IPS-NIHi7 (cell line): ENCODE results near the gene TESMIN.

Experiments used
- DNase-seq: peaks from one replicate; pipeline ENCODE4 v3.0.0; 2012; ENCODE audit warnings: mixed read lengths; ENCODE audit errors: extremely low spot score

Gene TESMIN

DNA sequence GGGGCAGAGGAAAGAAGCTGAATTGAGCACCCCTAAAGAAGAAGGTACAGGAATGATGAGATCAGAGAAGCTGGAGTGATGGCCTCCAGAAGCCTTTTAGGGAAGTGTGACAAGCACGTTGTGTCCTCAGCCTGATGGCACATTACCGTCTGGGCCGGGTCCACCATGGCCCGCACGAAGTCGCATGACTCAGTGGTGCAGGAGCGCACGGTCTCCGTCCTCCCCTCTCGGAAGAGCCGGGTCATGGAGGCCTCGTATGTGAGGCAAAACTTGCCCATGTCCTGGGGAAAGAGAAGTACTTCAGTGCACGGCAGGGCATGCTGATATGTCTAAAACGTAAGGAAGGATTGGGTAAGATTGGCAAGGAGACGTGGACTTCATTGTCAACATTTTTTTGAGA, 11.2 kb upstream of the TESMIN start:
- no peak for DNase-seq

GRCh38 chr11:68761801-68762200, 10.5 kb upstream of the TESMIN start:
- no peak for DNase-seq

DNA sequence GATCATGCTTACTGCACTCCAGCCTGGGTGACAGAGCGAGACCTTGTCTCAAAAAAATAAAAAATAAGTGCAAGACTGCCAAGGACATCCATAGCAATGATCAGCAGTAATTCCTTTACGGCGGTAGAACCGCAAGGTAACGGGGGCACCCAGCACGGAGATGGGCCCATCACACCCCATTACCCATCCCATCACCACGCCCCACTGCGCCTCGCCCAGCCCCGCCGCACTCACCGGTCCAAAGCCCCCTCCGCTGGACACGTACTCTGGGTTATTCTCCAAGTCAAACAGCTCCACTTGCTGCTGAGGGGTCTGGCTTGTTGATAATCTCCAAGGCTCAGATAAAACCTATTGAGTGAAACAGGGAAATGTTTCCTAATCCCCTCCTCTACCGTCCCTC, 8.7 kb upstream of the TESMIN start:
- DNase-seq, result no peak

DNA sequence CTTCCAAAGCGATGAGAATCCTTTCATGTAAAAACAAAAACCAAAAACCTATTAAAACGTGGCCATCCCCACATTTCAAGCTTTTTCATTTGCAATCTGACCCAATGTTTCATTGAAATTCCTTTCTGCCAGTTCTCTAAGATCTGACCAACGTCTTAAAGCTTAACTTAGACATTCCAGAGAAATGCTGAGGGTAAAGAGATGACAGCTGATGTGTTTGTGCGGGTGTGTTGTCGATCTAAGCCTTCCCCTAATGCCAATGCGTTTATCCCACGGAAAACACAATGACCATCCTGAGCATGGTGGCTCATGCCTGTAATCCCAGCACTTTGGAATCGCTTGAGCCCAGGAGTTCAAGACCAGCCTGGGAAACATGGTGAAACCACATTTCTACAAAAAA, 6.4 kb upstream of the TESMIN start:
- DNase-seq, result no peak

GRCh38 chr11:68756171-68756766, 4.9 kb upstream of the TESMIN start:
- no peak for DNase-seq

DNA sequence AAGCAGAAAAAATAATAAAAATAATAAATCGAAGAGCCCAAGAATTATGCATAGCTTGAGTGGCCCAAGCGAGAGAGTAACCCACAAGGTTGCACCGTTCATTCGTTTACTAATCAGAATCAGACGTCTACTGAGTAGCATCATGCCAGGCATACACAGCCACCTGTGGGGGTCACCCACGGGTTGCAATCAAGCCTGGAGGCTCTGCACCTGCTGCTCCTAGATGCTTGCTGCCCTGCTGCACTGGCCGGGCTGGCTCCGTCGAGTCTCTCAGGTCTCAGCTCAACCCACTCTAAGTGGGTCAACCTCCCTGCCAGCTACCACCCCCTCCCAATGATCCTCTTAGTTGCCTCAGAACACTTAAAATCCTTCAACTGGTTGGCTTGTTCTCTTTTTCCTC, 2.0 kb upstream of the TESMIN start:
- DNase-seq, result no peak

- no peak for DNase-seq
These were observed 355 bp downstream of the TESMIN start for GRCh38 chr11:68751004-68751325.

GRCh38 chr11:68750195-68751003, 921 bp downstream of the TESMIN start:
- peak; percentile 75 for DNase-seq

- no peak for DNase-seq
These were observed 1.8 kb downstream of the TESMIN start for GRCh38 chr11:68749229-68750123.

- DNase-seq, result no peak
These were observed 3.3 kb downstream of the TESMIN start for GRCh38 chr11:68748061-68748460.

- DNase-seq, result no peak
These were observed 7.8 kb downstream of the TESMIN start for GRCh38 chr11:68743539-68743938.

DNA sequence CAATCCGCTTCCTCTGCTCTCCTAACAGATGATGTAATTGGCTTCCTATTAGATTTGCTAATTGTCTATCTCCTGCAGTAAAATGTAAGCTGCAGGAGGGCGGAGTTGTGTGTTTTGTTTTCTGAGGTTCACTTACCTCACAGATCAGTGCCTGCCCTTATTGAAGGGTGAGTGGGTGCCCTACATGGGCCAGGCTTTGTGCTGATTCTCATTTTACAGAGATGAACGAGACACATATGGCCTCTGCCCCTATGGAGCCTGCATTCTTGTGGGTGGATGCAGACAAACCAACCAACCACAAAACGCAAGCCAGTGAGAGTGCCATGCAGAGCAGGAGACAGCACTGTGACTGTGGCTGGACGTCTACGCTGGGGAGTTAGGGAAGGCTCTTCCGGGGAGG, 9.9 kb downstream of the TESMIN start:
- no peak for DNase-seq

- DNase-seq, result no peak
These were observed 15.7 kb downstream of the TESMIN start for GRCh38 chr11:68735646-68736045.

- DNase-seq, result no peak
These were observed 16.2 kb downstream of the TESMIN start for GRCh38 chr11:68735125-68735524.

DNA sequence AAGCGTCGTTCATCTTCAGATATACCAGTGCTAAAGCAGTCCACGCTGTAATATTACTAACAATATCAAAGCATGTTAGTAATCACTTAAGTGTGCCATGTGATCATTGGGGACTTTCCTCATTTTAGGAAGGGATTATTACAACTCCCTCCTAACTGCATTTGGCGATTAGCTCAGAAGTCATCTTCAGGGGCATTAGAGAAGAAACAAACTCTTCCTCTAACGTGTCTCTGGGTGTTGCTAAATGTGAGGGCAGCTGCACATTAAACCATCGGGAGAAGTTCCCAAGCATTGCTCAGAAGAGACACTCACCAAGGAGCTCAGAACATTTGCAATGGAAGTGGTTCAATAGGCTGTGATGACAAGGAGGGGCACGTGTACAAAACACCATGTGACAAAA, 17.2 kb downstream of the TESMIN start:
- DNase-seq, result no peak

GRCh38 chr11:68727783-68728182, 23.5 kb downstream of the TESMIN start:
- DNase-seq, result no peak

DNA sequence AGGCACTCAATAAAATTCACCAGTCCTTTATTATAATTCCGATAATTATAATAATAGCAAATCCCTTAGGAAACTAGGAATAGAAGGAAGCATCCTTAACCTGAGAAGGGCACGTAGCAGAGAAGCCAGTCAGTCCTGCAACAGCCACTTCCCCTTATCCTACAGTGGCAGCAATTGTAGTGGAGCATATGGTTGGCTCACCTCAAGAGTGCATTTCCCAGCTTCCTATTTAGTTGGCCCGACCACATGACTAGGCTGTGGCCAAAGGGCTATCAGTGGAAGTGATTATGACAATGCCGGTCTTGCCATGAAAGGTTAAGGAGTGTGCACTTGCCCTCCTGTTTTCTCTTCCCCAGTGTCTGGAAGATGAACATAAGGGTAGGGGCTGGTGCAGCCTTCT, 27.0 kb downstream of the TESMIN start:
- no peak for DNase-seq

- DNase-seq, result no peak
These were observed 29.2 kb downstream of the TESMIN start for GRCh38 chr11:68722143-68722542.

- DNase-seq, result no peak
These were observed 30.2 kb downstream of the TESMIN start for GRCh38 chr11:68721075-68721474.

- no peak for DNase-seq
These were observed 35.7 kb downstream of the TESMIN start for GRCh38 chr11:68715456-68716122.

DNA sequence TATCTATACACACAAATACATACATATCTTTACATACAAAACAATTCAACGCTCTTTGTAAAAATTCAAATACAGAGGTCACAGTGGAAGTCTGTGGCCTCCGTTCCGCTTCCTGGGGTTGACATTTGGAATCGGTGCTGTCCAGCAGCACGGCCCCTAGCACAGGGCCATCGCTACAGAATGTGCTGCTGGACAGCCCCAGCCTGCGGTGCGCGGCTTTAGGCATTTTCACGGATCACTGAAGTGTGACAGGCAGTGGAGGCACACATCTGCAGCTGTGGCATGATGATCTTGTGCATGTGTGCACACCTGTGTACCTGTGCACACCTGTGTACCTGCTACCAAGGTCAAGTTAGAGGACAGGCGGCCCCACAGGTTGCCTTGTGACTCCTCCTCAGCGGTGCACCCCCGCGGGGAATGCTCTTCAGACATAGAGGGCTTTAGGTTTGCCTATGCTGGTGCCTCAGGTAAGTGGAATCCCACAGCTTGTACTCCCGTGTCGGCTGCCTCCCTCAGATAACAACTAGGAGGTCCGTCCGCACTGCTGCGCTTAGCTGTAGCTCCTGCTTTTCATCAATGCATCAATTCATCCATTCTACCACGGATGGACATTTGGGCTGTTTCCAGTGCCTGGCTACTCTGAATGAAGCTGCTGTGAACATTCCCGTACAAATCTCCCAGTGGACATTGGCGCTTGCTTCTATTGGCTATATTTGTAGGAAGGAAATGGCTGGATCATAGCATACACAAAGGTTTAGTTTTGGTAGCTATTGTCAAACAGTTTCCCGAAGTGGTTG, 37.1 kb downstream of the TESMIN start:
- DNase-seq, result no peak
